ENCODE results near the gene HECA.

DNA sequence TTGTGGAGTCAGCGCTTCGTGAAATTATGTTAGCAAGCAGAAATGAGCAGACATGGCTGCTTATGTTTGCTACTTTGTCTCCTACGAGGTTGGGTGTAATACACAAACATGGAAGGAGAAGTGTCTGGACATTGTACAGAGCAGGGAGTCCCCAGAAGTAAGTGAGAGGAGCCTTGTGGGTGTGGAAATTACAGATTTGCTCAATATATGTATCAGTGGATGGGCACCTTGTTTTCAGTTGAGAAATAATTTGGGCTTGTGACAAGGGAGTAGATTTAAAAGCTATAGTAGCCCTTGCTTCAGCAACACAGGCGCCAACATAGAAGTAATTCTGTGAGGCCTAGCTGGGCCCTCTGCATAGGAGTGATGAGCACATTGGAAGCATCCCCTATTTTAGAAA is 49.2 kb downstream of the HECA start:
- TF ChIP-seq, protein P1, sequence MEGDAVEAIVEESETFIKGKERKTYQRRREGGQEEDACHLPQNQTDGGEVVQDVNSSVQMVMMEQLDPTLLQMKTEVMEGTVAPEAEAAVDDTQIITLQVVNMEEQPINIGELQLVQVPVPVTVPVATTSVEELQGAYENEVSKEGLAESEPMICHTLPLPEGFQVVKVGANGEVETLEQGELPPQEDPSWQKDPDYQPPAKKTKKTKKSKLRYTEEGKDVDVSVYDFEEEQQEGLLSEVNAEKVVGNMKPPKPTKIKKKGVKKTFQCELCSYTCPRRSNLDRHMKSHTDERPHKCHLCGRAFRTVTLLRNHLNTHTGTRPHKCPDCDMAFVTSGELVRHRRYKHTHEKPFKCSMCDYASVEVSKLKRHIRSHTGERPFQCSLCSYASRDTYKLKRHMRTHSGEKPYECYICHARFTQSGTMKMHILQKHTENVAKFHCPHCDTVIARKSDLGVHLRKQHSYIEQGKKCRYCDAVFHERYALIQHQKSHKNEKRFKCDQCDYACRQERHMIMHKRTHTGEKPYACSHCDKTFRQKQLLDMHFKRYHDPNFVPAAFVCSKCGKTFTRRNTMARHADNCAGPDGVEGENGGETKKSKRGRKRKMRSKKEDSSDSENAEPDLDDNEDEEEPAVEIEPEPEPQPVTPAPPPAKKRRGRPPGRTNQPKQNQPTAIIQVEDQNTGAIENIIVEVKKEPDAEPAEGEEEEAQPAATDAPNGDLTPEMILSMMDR (IDR thresholded peaks at IDR 0.05): no peak
- TF ChIP-seq POLR2A (IDR thresholded peaks at IDR 0.05): no peak
